Neural progenitor cell (in vitro differentiated cells): ENCODE results near the gene CCT7.

Source experiments
- EZH2 ChIP-seq: fragments of 200-600 bp; sonication (generic); IDR thresholded peaks from 2 replicates; pipeline ENCODE4 v1.6.1; 2017; ENCODE audit warnings: antibody characterized with exemption, mild to moderate bottlenecking, moderate library complexity
- EZH2phosphoT487 ChIP-seq: fragments of 200-600 bp; sonication (generic); IDR thresholded peaks from 2 replicates; pipeline ENCODE4 v1.6.1; 2017; ENCODE audit warnings: antibody characterized with exemption
- TF ChIP-seq, protein P1 (sequence below): fragments of 200-600 bp; sonication (generic); IDR thresholded peaks from 2 replicates; pipeline ENCODE4 v1.5.1; 2017; ENCODE audit warnings: antibody characterized with exemption, mild to moderate bottlenecking

DNA sequence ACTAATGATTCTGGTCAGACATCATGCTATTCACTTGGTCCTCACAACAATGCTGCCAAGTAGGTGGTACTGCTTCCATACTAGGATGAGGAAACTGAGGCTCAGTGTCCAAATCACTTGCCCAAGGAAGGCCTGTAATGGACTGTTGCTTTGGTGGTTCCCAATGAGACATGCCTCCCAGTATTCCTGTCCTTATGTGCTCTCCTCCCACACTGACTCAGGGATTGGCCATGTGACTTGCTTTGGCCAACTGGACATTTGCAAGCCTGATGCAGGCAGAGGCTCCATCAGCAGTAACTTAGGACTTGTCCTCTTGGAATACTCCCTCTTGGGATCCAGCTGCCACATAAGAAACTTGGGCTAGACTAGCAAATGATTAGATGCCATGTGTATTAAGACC is 47.1 kb downstream of the CCT7 start:
- TF ChIP-seq, protein P1, sequence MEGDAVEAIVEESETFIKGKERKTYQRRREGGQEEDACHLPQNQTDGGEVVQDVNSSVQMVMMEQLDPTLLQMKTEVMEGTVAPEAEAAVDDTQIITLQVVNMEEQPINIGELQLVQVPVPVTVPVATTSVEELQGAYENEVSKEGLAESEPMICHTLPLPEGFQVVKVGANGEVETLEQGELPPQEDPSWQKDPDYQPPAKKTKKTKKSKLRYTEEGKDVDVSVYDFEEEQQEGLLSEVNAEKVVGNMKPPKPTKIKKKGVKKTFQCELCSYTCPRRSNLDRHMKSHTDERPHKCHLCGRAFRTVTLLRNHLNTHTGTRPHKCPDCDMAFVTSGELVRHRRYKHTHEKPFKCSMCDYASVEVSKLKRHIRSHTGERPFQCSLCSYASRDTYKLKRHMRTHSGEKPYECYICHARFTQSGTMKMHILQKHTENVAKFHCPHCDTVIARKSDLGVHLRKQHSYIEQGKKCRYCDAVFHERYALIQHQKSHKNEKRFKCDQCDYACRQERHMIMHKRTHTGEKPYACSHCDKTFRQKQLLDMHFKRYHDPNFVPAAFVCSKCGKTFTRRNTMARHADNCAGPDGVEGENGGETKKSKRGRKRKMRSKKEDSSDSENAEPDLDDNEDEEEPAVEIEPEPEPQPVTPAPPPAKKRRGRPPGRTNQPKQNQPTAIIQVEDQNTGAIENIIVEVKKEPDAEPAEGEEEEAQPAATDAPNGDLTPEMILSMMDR = no peak
- TF ChIP-seq EZH2phosphoT487 (no peak), EZH2 (no peak)
